HG02885 (cell line): Measurements from ENCODE around the gene PRKCH.
"Not testable (repeated sequence)": the region's sequence is repeated elsewhere in the genome, so short reads cannot be mapped to it uniquely, and the experiment has no call there.

ENCODE experiments used
- ATAC-seq: cut with Tn5 transposase; IDR thresholded peaks from one replicate; pipeline ENCODE4 v1.9.1; 2021; ENCODE audit warnings: mild to moderate bottlenecking; ENCODE audit not compliant: unreplicated experiment, poor library complexity

Gene PRKCH

DNA sequence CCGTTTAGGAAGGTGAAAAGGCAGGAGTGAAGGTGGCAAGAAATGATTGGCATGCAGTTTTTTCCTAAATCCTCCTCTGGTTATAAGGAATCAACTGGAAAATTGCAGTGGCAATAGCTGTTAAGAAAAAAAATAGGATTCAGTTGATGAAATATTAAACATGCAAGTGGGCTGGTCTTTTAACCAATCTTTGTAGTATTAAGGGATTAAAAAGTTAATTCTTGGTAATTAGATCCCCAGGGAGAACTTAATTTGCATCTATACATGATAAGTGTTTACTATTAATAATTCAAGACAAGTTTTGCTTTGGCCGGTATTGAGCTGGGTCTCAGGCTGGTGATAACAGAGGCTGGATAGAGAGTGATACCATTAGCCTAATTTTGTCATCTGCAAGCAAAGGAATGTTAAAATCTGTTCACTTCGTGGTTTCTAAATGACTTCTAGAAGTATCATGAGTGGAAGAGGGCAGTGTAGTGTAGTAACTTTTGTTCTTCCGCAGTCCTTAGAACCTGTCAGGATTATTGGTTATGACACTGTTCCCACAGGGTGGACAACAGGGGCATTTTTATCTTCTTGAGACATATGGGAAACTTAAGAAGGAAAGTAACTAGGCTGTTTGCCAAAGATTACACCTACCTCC, 118.5 kb downstream of the PRKCH start:
- no peak for ATAC-seq

DNA sequence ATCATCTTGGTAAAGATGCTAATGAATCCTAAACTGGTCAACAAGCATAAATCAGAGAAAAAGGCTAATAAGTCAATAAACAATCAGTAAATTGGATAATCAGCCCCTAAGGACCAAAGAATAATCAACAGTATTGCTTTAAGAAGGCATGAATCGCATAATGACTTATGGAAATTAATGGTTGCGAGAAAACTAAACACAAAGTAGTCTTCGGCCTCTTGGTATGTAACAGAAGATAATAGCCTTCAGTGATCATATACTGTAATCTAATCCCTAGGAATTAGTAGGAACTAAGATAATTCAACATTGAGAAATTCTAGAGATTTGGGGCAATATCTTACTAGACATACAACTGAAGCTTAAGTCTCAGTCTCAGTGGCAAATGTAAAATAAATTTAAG, 122.1 kb downstream of the PRKCH start:
- no peak for ATAC-seq

DNA sequence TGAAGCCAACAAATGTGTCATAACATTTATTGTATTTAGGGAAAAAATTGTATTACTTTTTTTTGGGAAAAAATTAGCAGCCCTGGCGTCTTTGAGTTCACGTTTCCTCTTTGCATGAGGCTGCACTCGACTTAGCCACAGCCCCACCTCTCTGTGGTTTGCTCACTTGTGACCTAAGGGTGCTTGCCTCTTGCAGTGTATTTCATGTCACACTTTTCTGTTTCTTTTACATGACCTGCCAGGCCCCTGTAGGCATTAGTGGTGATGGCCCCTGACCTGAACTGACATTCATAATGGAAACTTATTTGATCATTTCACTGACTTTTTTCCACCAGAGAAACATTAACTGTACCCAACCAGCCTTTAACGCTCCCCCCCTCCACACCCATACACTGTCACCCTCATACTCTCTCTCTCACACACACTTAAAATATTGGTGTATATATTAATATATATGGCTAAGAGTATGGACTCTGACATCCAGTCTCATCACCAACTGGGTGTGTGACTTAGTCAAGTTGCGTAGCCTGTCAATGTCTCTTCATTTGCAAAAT, 122.9 kb downstream of the PRKCH start:
- peak; percentile 90 for ATAC-seq

DNA sequence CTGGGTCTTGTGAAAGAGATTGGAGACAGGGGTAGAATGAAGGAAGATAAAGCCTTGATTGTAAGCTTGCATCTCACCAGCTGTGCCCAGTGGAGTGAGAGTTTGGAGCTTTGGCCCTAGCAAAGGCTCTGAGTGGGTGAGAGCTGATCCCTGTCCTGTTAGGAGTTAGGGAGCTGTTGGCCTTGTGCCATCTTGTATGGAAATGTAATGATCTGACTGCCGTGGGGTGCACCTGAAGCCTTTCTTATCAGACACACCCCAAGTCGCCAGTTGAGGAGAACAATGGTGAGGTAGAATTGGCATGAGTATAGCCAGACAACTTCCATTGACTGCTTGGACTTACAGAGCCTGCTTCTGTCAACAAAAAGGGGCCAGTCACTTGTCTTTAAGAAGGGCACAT, 130.1 kb downstream of the PRKCH start:
- ATAC-seq, result no peak

- ATAC-seq, result no peak
Measured at GRCh38 chr14:61451891-61452400, 130.6 kb downstream of the PRKCH start.

DNA sequence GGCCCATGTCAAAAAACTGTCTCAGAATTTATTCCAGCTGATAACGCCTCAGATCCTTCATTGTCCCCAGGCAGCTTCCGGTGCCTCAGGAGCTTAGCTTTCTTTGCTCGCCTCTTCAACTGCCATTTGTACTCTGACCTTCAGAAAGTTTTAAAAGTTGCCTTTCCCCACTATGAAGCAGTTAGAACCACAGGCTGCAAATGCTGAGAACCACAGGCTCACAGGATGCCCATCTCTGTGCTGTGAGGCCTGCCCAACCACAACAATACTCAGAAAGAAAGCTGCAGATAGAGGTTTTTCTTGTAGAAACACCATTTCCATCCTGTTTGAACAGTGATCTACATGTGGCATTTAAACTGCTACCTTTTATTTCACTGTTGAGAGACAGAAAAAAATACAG, 131.1 kb downstream of the PRKCH start:
- ATAC-seq, result peak; percentile 61

- no peak for ATAC-seq
Measured at GRCh38 chr14:61453103-61453767, 131.9 kb downstream of the PRKCH start.

GRCh38 chr14:61454545-61454944, 133.2 kb downstream of the PRKCH start:
- ATAC-seq, result no peak

- no peak for ATAC-seq
Measured at GRCh38 chr14:61455351-61455750, 134.0 kb downstream of the PRKCH start.

DNA sequence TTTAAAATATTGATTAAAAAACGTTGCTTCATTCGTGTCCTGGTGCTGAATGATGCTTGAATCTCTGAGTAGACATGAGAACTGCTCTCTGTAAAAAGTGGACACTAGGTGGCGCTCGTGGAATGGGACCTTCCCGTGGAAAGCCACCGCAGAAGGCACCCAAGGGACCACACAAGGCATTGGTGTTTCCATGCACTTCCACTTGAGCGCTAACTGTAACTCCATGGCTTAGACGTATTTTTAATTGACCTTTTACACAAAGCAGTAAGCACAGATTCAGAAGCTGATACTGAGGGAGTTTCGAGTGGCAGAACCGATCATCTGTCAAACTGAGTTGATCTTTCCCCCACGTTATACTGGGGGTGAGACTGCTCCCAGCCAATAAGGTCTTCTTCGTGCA, 135.3 kb downstream of the PRKCH start:
- peak; percentile 68 for ATAC-seq

- ATAC-seq, result no peak
Measured at GRCh38 chr14:61458766-61459165, 137.4 kb downstream of the PRKCH start.

DNA sequence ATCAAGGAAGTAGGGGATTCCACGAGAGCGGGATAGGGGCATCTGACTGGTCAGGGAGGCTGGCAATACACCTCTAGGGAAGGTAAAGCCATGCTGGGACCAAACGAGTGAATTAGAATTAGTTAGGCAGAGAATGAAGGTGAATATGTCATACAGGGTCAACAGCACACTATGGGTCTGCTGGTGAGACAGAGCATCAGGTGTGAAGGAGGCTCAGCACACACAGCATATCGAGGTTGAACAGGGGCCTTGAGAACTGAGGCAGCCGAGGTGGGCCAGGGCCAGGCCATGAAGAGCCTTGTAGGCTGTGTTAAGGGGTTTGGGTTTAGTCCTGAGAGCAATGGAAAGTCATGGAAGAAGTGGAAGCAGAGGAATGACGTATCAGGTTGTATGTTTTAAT, 137.8 kb downstream of the PRKCH start:
- ATAC-seq, result no peak

DNA sequence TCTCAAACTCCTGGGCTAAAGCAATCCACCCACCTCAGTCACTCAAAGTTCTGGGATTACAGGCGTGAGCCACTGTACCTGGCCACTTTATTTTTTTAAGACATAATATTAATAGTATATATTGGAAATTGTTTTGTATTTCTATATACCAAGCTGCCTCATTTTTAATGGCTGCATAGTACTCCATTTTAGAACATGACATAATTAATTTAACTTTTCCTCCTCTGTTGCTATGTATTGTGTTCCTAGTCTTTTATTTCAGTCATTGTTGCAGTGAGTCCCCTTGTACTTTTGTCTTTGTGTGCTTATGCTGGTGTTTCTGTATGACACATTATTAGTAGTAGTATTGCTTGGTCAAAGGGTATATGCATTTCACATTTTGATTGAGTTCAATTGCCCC, 138.7 kb downstream of the PRKCH start:
- no peak for ATAC-seq

- ATAC-seq, result peak; percentile 35
Measured at GRCh38 chr14:61460718-61461611, 139.6 kb downstream of the PRKCH start.

- ATAC-seq, result peak; percentile 42
Measured at GRCh38 chr14:61461808-61462275, 140.5 kb downstream of the PRKCH start.

- ATAC-seq, result no peak
Measured at GRCh38 chr14:61462566-61463193, 141.3 kb downstream of the PRKCH start.

DNA sequence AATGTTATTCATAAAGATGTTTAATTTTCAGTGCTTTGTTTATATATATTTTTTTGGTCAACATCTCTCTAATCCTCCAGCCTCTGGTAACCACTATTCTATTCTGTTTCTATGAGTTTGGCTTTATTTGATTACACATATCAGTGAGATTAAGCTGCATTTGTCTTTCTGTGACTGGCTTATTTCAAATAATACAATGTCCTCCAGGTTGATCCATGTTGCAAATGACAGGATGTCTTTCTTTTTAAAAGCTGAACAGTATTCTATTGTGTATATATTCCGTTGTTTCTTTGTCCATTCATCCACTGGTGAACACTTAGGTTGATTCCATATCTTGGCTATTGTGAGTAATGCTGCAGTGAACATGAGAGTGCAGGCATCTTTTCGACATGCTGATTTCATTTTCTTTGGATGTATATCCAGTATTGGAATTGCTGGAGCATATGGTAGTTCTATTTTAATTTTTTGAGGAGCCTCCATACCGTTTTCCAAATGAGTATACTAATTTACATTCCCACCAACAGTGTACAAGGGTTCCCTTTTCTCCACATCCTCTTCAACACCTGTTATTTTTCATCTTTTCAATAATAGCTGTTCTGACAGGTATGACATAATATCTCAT, 142.4 kb downstream of the PRKCH start:
- no peak for ATAC-seq

GRCh38 chr14:61464539-61465320, 143.4 kb downstream of the PRKCH start:
- not testable (repeated sequence) for ATAC-seq
